OCI-LY3 (cell line): ENCODE measurements around the gene FHOD1.

Experiments used
- H2AFZ ChIP-seq: fragments of 200-600, 300-600 bp; shearing (Covaris generic); 2 replicates; pipeline ENCODE4 v1.6.0; 2014; ENCODE audit warnings: antibody characterized with exemption, low read depth, low read length
- H3K27ac ChIP-seq: fragments of 200-600, 300-600 bp; sonication (generic); 2 replicates; pipeline ENCODE4 v1.5.1; 2014; ENCODE audit warnings: mild to moderate bottlenecking, low read length, moderate library complexity, mixed read lengths
- H3K27me3 ChIP-seq: fragments of 200-600, 300-600 bp; sonication (generic); 2 replicates; pipeline ENCODE4 v1.6.1; 2014; ENCODE audit warnings: low read depth, low read length, mixed read lengths
- H3K36me3 ChIP-seq: fragments of 200-600, 300-600 bp; sonication (generic); replicated peaks from 2 replicates; pipeline ENCODE3; 2014; ENCODE audit warnings: low read depth, low read length, mixed read lengths
- H3K4me1 ChIP-seq: fragments of 300-600, 200-600 bp; sonication (generic); 2 replicates; pipeline ENCODE4 v1.6.1; 2014; ENCODE audit warnings: low read length, mixed read lengths
- H3K4me2 ChIP-seq: fragments of 200-600, 300-600 bp; sonication (generic); 2 replicates; pipeline ENCODE4 v1.6.1; 2014; ENCODE audit warnings: low read length, mixed read lengths
- H3K4me3 ChIP-seq: fragments of 300-600, 200-600 bp; sonication (generic); 2 replicates; pipeline ENCODE4 v1.5.1; 2014; ENCODE audit warnings: antibody characterized with exemption, mild to moderate bottlenecking, low read length, moderate library complexity
- H3K79me2 ChIP-seq: fragments of 300-600, 200-600 bp; shearing (Covaris generic); 2 replicates; pipeline ENCODE4 v1.6.1; 2014; ENCODE audit warnings: mild to moderate bottlenecking, low read length, mixed read lengths
- H3K9ac ChIP-seq: fragments of 300-600, 200-600 bp; shearing (Covaris generic); 2 replicates; pipeline ENCODE4 v1.6.0; 2014; ENCODE audit warnings: mild to moderate bottlenecking, low read length, moderate library complexity
- H3K9me3 ChIP-seq: fragments of 200-600, 300-600 bp; shearing (Covaris generic); 2 replicates; pipeline ENCODE4 v1.6.1; 2014; ENCODE audit warnings: low read length, mixed read lengths; ENCODE audit not compliant: insufficient read depth
- H4K20me1 ChIP-seq: fragments of 200-600, 300-600 bp; sonication (generic); 2 replicates; pipeline ENCODE4 v1.6.1; 2016; ENCODE audit warnings: low read length, mixed read lengths; ENCODE audit not compliant: insufficient read depth
- CTCF ChIP-seq: fragments of 200-600, 300-600 bp; sonication (generic); IDR thresholded peaks from 2 replicates; pipeline ENCODE4 v1.5.1; 2014; ENCODE audit warnings: antibody characterized with exemption, low read length, low read depth
- EZH2phosphoT487 ChIP-seq: fragments of 200-600 bp; shearing (Covaris generic); IDR thresholded peaks from 2 replicates; pipeline ENCODE4 v1.6.1; 2018; ENCODE audit warnings: antibody characterized with exemption, mixed run types, low read depth

Gene FHOD1

DNA sequence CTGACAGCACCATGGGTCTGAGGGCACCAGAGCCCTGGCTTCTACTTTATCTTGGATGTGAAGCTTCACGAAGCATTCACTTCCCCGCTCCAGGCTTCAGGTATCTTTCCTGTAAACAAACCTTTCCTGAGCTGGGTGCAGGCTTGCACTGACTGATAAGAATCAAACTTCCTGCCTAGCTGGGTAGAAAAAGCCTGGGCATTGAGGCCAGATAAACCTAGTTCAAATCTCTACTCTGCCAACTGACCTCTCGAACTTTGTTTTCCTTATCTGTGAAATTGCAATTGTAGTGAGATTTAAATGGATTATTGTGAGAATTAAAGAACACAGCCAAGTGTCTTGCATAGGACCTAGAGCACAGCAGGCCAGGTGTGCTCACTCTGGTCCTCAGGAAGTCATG lies 23.3 kb downstream of the FHOD1 start:
- no peaks in the 10 kb centered on the region for H3K9me3 ChIP-seq
- no peak overlapping the region for H3K4me2 ChIP-seq
- no peak overlapping the region for H3K4me3 ChIP-seq
- H3K79me2 ChIP-seq, result peaks cover 21% of the 10 kb centered on the region
- no peak for TF ChIP-seq EZH2phosphoT487
- no peak for TF ChIP-seq CTCF
- H3K4me1 ChIP-seq, result peaks cover 13% of the 10 kb centered on the region
- peaks cover 12% of the 10 kb centered on the region for H3K36me3 ChIP-seq
- no peak overlapping the region for H2AFZ ChIP-seq
- H3K27me3 ChIP-seq, result no peaks in the 10 kb centered on the region
- H3K9ac ChIP-seq, result no peak overlapping the region
- H3K27ac ChIP-seq, result no peak overlapping the region
- H4K20me1 ChIP-seq, result no peaks in the 10 kb centered on the region

DNA sequence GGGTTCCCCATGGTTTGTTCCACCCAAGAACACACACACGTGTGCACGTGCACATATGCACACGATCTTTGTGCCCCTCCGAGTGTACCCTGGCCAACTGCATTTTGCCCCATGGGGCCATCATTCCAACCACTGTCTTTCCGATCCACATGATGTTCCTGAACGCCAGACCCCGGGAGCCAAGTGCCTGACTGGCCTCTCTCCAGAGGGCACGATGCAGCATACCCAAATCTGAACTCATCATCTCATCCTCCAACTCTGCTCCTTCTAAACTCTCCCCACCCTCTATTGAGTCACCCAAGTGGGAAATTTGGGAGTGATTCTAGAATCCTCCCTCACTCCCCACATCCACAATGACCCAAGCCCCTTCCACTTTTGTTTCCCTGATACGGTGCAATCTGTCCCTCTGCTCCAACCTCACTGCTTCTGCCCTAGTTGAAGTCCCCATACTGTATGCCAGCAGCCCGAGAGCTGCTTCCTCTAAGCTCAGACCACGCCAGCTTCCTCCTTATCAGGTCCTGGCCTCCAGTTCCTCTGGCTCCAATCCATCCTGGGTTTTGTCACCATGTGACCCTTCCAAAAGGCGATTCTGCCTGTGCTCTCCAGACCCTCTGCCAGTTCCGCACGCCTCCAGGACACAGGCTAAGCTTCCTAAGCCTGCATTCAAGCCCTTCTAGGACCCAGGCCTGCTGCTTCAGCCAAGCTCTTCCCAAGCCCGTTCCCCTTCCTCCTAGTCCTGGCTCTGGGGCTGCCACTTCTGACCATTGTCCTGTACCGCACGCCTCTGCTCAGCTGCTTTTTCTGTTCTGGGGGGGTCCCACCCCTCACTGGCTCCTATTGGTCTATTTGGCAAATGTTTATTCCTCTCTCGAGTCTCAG lies 30.4 kb downstream of the FHOD1 start:
- no peak overlapping the region for H3K9ac ChIP-seq

DNA sequence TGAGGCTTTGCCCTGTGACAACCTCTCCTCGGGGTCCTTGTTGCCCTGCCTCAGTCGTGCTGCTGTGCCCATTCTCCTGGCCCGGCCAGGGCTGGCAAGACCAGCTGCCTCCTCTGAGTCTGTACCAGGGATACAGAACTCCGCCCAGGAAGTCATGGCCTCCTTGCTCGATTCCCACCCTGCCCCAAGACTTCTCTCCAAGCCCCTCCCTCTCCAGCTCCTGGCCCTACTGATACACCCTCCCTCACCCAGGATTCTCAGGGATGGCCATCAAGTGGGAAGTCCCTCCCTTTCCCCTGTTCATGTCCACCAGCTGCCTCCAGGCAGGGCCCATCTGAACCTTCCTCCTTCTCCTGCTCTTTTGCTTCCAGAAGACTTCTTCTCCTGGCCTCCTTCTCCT lies 31.6 kb downstream of the FHOD1 start:
- no peak for TF ChIP-seq CTCF
- no peak for TF ChIP-seq EZH2phosphoT487
- no peaks in the 10 kb centered on the region for H3K36me3 ChIP-seq
- H3K9me3 ChIP-seq, result no peaks in the 10 kb centered on the region
- no peaks in the 10 kb centered on the region for H4K20me1 ChIP-seq
- H3K4me2 ChIP-seq, result no peak overlapping the region
- H3K4me1 ChIP-seq, result no peaks in the 10 kb centered on the region
- H3K27me3 ChIP-seq, result no peaks in the 10 kb centered on the region
- H2AFZ ChIP-seq, result no peak overlapping the region
- no peak overlapping the region for H3K4me3 ChIP-seq
- no peak overlapping the region for H3K27ac ChIP-seq
- H3K9ac ChIP-seq, result no peak overlapping the region
- H3K79me2 ChIP-seq, result no peaks in the 10 kb centered on the region

More for the DNA sequence above, 30.4 kb downstream of the FHOD1 start:
- no peaks in the 10 kb centered on the region for H3K4me1 ChIP-seq
- no peak overlapping the region for H3K4me2 ChIP-seq
- H3K27me3 ChIP-seq, result no peaks in the 10 kb centered on the region
- H3K4me3 ChIP-seq, result no peak overlapping the region
- no peaks in the 10 kb centered on the region for H4K20me1 ChIP-seq
- TF ChIP-seq CTCF (no peak), EZH2phosphoT487 (no peak)
- no peaks in the 10 kb centered on the region for H3K79me2 ChIP-seq
- no peaks in the 10 kb centered on the region for H3K9me3 ChIP-seq
- no peak overlapping the region for H2AFZ ChIP-seq
- H3K27ac ChIP-seq, result no peak overlapping the region
- no peaks in the 10 kb centered on the region for H3K36me3 ChIP-seq

GRCh38 chr16:67213197-67214019 lies 33.9 kb downstream of the FHOD1 start:
- no peak overlapping the region for H3K4me3 ChIP-seq
- H3K79me2 ChIP-seq, result no peaks in the 10 kb centered on the region
- no peaks in the 10 kb centered on the region for H3K27me3 ChIP-seq
- no peak overlapping the region for H3K27ac ChIP-seq
- H4K20me1 ChIP-seq, result no peaks in the 10 kb centered on the region
- no peak overlapping the region for H3K9ac ChIP-seq
- no peak overlapping the region for H2AFZ ChIP-seq
- TF ChIP-seq EZH2phosphoT487 (no peak), CTCF (no peak)
- no peaks in the 10 kb centered on the region for H3K4me1 ChIP-seq
- no peaks in the 10 kb centered on the region for H3K9me3 ChIP-seq
- H3K4me2 ChIP-seq, result no peak overlapping the region
- no peaks in the 10 kb centered on the region for H3K36me3 ChIP-seq
